Ascending aorta (tissue), 2 donors: ENCODE measurements around the gene ZNF831. TPM values are rescaled to one million over a fixed set of nuclear protein-coding genes. Genes with fewer than 3 reads are reported as not detected.

Source experiments
- DNase-seq, 2 donors: peaks; one replicate each; pipeline ENCODE4 v3.0.0-alpha.2; 2019; ENCODE audit warnings: low spot score in 2 of 2
- H3K27ac ChIP-seq, 2 donors: fragments of 200-600 bp; sonication (generic); one replicate each; pipeline ENCODE4 v1.5.1; 2016 to 2017; ENCODE audit warnings: mild to moderate bottlenecking in 1 of 2
- H3K27me3 ChIP-seq: fragments of 200-600 bp; sonication (generic); one replicate; pipeline ENCODE4 v1.5.1; 2017
- H3K36me3 ChIP-seq, 2 donors: fragments of 200-600 bp; sonication (generic); one replicate each; pipeline ENCODE4 v1.5.1; 2016
- H3K4me1 ChIP-seq, 2 donors: fragments of 200-600 bp; sonication (generic); one replicate each; pipeline ENCODE4 v1.5.1; 2016 to 2017; ENCODE audit warnings: mild to moderate bottlenecking in 1 of 2
- H3K4me3 ChIP-seq, 2 donors: fragments of 200-600 bp; sonication (generic); one replicate each; pipeline ENCODE4 v1.5.1; 2016 to 2017; ENCODE audit warnings: mild to moderate bottlenecking in 1 of 2
- H3K9me3 ChIP-seq, 2 donors: fragments of 200-600 bp; sonication (generic); one replicate each; pipeline ENCODE4 v1.5.1; 2016
- CTCF ChIP-seq, 3 experiments: fragments of 200-600 bp in 2 of 3; fragments of 450-650 bp in 1 of 3; sonication (generic) in 2 of 3; IDR thresholded peaks; one replicate each; pipeline ENCODE4 v1.5.1; 2016 to 2019; ENCODE audit warnings: antibody characterized with exemption in 3 of 3, mild to moderate bottlenecking in 1 of 3, moderate library complexity in 1 of 3
- intact Hi-C: fragments of 100-400 bp; cut with DNase I; formaldehyde crosslinking; loops from one replicate; pipeline ENCODE4 v1.15.1; 2023
- total RNA-seq: library from RNA; depleted of rRNA; stranded (reverse); fragments of >200 nt; gene quantifications from one replicate; pipeline ENCODE4 v1.1.0, GENCODE V29; 2016

Gene ZNF831
- total RNA-seq, 1 donor from 2014 or later: 0.53 TPM

- H3K27ac ChIP-seq: no peak overlapping the region
- no peak for DNase-seq
- H3K27me3 ChIP-seq: no peaks in the 10 kb centered on the region
- no peak for TF ChIP-seq CTCF (IDR thresholded peaks at IDR 0.05)
- no peaks in the 10 kb centered on the region for H3K36me3 ChIP-seq
- intact Hi-C loops: no loop called here
- no peaks in the 10 kb centered on the region for H3K4me1 ChIP-seq
- H3K9me3 ChIP-seq: no peaks in the 10 kb centered on the region
- no peak overlapping the region for H3K4me3 ChIP-seq
Observed at GRCh38 chr20:59276938-59277337, 113.3 kb downstream of the ZNF831 start.

GRCh38 chr20:59284470-59284869 is 120.8 kb downstream of the ZNF831 start:
- H3K4me1 ChIP-seq: no peaks in the 10 kb centered on the region
- TF ChIP-seq CTCF (IDR thresholded peaks at IDR 0.05): no peak
- H3K36me3 ChIP-seq: no peaks in the 10 kb centered on the region
- intact Hi-C loops: no loop called here
- no peaks in the 10 kb centered on the region for H3K27me3 ChIP-seq
- H3K27ac ChIP-seq: no peak overlapping the region
- DNase-seq: no peak
- H3K9me3 ChIP-seq: no peaks in the 10 kb centered on the region
- H3K4me3 ChIP-seq: no peak overlapping the region

GRCh38 chr20:59289994-59290393 is 126.4 kb downstream of the ZNF831 start:
- H3K36me3 ChIP-seq: no peaks in the 10 kb centered on the region
- DNase-seq: no peak

GRCh38 chr20:59291740-59292383 is 128.2 kb downstream of the ZNF831 start:
- Histone ChIP-seq H3K36me3 (no peaks in the 10 kb centered on the region), H3K4me3 (no peak overlapping the region), H3K27ac (no peak overlapping the region), H3K4me1 (no peaks in the 10 kb centered on the region), H3K27me3 (no peaks in the 10 kb centered on the region), H3K9me3 (no peaks in the 10 kb centered on the region)
- TF ChIP-seq CTCF (IDR thresholded peaks at IDR 0.05): no peak
- intact Hi-C loops: no loop called here
- no peak for DNase-seq

More at GRCh38 chr20:59289994-59290393, 126.4 kb downstream of the ZNF831 start:
- Histone ChIP-seq H3K9me3 (no peaks in the 10 kb centered on the region), H3K27me3 (no peaks in the 10 kb centered on the region), H3K4me1 (no peaks in the 10 kb centered on the region), H3K4me3 (no peak overlapping the region), H3K27ac (no peak overlapping the region)
- intact Hi-C loops: no loop called here
- TF ChIP-seq CTCF (IDR thresholded peaks at IDR 0.05): no peak

- Histone ChIP-seq H3K4me3 (no peak overlapping the region), H3K36me3 (no peaks in the 10 kb centered on the region), H3K9me3 (no peaks in the 10 kb centered on the region), H3K27ac (no peak overlapping the region), H3K27me3 (no peaks in the 10 kb centered on the region), H3K4me1 (no peaks in the 10 kb centered on the region)
- no peak for TF ChIP-seq CTCF (IDR thresholded peaks at IDR 0.05)
- intact Hi-C loops: no loop called here
- DNase-seq: no peak
Observed at GRCh38 chr20:59295531-59295930, 131.9 kb downstream of the ZNF831 start.

GRCh38 chr20:59297686-59298085 is 134.1 kb downstream of the ZNF831 start:
- Histone ChIP-seq H3K9me3 (no peaks in the 10 kb centered on the region), H3K4me3 (no peak overlapping the region), H3K27ac (no peak overlapping the region), H3K36me3 (no peaks in the 10 kb centered on the region), H3K4me1 (no peaks in the 10 kb centered on the region), H3K27me3 (no peaks in the 10 kb centered on the region)
- intact Hi-C loops: no loop called here
- no peak for TF ChIP-seq CTCF (IDR thresholded peaks at IDR 0.05)
- DNase-seq: no peak
